Hypothalamus (tissue), 51 donors: ENCODE results near the gene KIAA1217.

Experiments used
- DNase-seq, 51 donors: peaks; one replicate each; lab custom pipeline; 2025; lab: John Stamatoyannopoulos, UW

Gene KIAA1217

GRCh38 chr10:24569828-24570657 is 361.1 kb downstream of the KIAA1217 start:
- DNase-seq: no peak

DNA sequence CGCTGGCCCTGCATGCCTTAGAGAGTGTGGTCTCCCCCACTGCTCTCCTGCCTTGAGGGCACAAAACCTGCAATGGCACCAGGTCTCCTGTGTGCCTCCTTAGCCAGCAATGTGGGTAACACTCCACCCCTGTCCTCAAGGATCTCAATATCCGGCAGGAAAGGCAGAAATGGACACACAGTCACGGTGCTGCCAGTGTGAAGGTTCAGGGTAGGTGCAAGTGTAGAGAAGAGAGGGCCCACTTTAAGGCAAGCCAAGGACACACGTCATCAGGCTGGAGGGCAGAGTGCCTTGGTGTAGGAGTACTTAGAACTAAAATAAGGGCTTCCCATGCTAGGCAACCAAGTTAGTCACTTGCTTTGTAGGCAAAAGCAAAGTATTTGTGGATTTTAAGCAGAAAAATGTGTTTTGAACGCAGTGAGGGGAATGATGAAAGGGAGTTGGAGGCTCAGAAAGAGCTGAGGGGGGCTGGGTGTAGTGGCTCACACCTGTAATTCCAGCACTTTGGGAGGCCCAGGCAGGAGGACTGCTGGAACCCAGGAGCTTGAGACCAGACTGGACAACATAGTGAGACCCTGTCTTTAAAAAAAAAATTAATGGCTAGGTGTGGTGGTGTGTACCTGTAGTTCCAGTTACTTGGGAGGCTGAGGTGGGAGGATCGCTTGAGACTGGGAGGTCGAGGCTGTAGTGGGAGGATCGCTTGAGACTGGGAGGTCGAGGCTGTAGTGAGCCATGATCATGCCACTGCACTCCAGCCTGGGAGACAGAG is 361.9 kb downstream of the KIAA1217 start:
- no peak for DNase-seq

- DNase-seq: no peak
Measured at GRCh38 chr10:24571870-24572450, 363.0 kb downstream of the KIAA1217 start.

GRCh38 chr10:24574161-24574560 is 365.2 kb downstream of the KIAA1217 start:
- DNase-seq: no peak

GRCh38 chr10:24574578-24575155 is 365.7 kb downstream of the KIAA1217 start:
- no peak for DNase-seq

DNA sequence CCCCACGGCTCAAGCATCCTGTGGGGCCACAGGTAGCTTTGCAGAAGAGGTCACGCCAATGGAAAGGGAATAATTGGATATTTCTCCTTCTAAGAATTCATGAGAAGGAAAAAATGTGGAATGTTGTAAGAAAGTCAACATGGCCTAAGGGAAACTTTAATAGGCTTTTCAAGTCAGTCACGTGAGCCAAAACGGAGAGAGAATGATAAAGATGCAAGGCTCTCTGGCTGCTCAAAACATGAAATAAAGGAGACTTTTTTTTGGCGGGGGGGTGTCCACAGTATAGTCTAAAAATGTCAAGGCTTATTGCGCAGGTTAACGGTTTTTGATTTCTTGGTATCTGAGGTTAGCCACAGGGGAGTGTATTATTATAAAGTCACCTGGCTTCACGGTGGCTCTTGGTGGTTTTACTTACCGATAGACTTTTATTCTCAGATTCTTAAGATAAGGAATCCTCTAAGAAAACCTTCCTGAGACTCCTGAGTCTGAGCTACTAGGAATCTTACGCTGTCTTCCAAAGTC is 366.6 kb downstream of the KIAA1217 start:
- no peak for DNase-seq

- no peak for DNase-seq
Measured at GRCh38 chr10:24579448-24579847, 370.5 kb downstream of the KIAA1217 start.

- no peak for DNase-seq
Measured at GRCh38 chr10:24579906-24580305, 371.0 kb downstream of the KIAA1217 start.

DNA sequence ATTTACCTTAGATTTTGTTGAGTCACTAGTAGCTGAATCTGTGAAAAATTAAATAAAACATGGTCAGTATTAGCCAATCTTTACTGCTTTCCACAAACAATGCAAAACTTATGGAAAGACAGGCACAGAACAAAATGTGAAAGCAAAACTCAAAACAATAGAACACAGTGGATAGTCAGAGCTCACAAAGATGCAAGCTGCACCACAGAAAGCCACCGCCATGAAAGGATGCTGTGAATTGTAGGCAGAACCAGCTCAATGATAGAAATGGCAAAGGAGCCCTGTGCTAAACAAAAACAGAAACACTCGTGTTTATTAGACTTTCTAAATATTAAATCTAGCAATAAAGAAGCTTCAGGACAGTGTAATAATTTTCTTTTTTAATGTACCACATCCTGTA is 380.3 kb downstream of the KIAA1217 start:
- DNase-seq: peak in 3 of 51 donors; percentile 4 to 33 (median 13)

DNA sequence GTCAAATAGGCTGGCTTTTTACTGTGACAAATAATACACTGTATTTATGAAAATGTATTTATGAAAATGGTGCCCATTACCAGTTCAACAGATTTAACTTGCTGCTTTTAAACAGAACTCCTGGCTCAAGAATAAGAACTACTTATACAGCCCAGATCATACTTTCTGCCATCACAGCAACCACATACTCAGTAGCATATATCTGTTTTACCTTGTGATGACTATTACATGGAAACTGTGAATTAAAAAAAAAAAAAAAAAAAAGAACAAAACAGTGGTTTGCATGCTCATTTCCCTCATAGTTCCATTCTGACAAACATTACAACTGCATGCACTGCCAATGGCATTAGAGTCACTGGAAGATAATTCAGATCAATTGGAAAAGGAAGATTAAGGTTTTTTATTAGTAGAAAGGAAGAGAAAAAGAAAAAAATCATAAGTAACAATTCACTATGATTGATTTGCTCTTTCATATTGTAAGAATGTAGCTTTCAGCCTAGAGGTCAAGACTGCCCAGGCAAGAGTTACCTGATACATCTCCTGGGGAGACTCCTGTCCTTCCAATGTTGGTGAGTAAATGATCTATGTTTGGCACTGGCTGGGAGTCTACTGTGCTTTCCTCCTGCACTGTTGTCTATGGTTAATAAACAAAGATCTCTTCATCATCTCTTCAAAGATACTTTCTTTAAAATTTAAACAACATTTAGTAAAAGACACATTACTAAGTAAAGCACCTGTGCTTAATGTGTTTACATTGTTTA is 381.9 kb downstream of the KIAA1217 start:
- DNase-seq: no peak

- DNase-seq: no peak
Measured at GRCh38 chr10:24596217-24596930, 387.4 kb downstream of the KIAA1217 start.

DNA sequence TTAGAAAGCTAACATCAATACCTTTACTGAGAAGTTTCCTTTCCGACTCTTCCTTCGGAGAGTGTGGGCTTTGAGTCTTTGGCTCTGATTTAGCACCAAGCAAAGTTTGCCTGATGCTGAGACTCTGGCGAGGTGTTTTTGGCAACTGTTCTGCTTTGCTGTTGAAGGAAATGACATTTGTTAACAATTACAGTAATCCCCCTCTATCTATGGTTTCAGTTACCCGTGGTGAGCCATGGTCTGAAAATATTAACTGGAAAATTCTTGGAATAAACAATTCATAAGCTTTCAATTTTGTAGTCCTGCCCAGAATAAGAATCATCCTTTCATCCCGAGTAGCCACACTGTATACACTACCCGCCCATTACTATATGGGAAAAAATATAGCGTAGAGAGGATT is 388.5 kb downstream of the KIAA1217 start:
- DNase-seq: no peak
